GM13976 (cell line): ENCODE results near the gene ENO1.

Experiments
- DNase-seq: peaks from one replicate; pipeline ENCODE4 v3.0.0; 2012; ENCODE audit warnings: low spot score
- in situ Hi-C: fragments of 300-500 bp; cut with MboI; formaldehyde crosslinking; loops from one replicate; pipeline ENCODE4 v1.12.0; 2022; ENCODE audit warnings: low sequenced_read_pairs, mixed read lengths, inconsistent platforms; ENCODE audit not compliant: unreplicated experiment
- TF ChIP-seq, protein P1 (sequence below): IDR thresholded peaks from 2 replicates; pipeline ENCODE4 v1.5.1; 2012; ENCODE audit warnings: borderline replicate concordance, mild to moderate bottlenecking; ENCODE audit not compliant: insufficient read depth; ENCODE audit errors: extremely low read depth, missing control alignments, control extremely low read depth

Gene ENO1

DNA sequence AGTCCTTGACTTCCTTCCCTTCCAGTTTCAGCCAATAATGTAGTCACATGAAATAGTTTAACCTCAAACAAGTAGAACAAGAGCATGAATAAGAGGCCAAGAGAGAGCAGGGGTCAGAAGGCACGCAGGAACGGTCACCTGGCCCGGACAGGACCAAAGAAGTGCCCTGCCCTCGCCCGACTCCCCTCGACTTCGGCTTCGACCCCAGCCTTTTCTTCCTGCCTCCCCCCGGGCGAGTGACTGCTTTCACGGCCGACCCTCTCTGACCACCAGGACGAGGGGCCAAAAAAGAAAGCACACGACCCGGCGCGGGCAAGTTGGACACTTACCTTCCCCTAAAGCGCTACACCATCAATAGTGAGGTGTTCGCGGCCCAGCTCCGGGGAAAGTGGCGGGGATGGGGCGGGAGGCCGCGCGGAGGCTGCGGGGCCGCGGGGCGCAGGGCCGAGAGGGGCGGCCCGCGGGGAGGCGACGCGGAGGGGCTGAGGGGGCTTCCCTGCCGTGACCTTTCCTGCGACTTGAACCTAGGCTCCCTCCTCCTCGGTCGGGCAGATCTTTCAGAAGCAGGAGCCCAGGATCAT lies 61.6 kb downstream of the ENO1 start:
- TF ChIP-seq, protein P1, sequence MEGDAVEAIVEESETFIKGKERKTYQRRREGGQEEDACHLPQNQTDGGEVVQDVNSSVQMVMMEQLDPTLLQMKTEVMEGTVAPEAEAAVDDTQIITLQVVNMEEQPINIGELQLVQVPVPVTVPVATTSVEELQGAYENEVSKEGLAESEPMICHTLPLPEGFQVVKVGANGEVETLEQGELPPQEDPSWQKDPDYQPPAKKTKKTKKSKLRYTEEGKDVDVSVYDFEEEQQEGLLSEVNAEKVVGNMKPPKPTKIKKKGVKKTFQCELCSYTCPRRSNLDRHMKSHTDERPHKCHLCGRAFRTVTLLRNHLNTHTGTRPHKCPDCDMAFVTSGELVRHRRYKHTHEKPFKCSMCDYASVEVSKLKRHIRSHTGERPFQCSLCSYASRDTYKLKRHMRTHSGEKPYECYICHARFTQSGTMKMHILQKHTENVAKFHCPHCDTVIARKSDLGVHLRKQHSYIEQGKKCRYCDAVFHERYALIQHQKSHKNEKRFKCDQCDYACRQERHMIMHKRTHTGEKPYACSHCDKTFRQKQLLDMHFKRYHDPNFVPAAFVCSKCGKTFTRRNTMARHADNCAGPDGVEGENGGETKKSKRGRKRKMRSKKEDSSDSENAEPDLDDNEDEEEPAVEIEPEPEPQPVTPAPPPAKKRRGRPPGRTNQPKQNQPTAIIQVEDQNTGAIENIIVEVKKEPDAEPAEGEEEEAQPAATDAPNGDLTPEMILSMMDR: no peak
- in situ Hi-C loops: no loop called here
- peak; percentile 41 for DNase-seq

DNA sequence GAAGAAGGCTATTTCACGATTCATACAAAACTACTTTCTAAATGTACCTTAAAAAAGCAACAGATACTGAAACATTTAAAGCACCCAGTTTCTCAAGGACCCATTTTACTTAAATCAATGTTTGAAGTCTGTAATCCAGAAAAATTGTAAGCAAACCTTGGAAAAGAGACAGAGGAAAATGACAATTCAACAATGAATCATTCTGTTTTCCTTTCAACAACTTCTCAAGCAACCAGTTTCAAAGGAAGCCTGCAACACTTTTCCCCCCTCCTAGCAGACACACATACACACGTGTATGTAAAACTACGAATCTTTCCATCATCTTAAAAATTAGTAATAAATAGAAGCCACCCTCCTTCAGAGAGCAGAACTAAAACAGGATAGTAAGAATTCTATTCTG lies 62.2 kb downstream of the ENO1 start:
- in situ Hi-C loops: no loop called here
- TF ChIP-seq, protein P1: no peak
- no peak for DNase-seq

- in situ Hi-C loops: no loop called here
- TF ChIP-seq, protein P1: no peak
- DNase-seq: no peak
Observed at GRCh38 chr1:8815582-8816151, 62.8 kb downstream of the ENO1 start.

- TF ChIP-seq, protein P1: no peak
- DNase-seq: no peak
Observed at GRCh38 chr1:8814865-8815264, 63.6 kb downstream of the ENO1 start.

GRCh38 chr1:8813991-8814390 lies 64.5 kb downstream of the ENO1 start:
- in situ Hi-C loops: no loop called here
- TF ChIP-seq, protein P1: no peak
- DNase-seq: no peak

More at GRCh38 chr1:8814865-8815264, 63.6 kb downstream of the ENO1 start:
- in situ Hi-C loops: no loop called here

DNA sequence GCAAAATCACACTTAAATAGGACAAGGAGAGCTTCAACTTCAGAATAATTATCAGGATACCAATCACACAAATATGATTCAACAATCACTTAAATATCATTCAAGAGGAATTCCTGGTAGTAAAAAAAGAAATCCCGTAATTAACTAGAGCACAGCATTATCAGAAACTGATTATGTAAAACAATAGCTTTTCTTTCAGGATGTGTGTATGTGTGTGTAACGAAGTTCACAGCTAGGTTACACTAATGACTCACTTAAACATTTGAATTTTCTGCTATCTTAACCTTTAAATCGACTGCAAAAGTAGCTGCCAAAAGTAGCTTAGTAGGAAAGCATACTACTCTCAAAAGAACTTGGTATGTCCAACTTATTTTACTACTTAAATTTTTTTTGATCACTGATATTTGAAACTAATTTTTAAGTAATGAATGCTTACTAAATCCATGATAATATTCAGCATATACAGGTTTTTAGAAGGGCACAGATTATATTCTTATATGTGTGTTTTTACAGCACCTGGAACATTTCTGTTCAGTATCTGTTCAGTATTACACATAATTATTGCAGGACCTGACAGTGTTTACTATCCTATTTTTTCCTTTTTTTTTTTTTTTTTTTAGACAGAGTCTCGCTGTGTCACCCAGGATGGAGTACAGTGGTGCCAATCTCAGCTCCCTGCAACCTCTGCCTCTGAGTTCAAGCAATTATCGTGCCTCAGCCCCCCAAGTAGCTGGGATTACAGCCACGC lies 65.3 kb downstream of the ENO1 start:
- in situ Hi-C loops: no loop called here
- no peak for DNase-seq
- TF ChIP-seq, protein P1: no peak
